Activated CD4-positive, alpha-beta memory T cell treated with anti-CD3 and anti-CD28 coated beads, Interleukin-2, amount 10 ng/mL, durations not matched to agents 7 days and 5 days (primary cell): ENCODE data around the gene RETREG1. TPM values are rescaled to one million over a fixed set of nuclear protein-coding genes. Genes with fewer than 3 reads are reported as not detected.

Experiments
- CTCF ChIA-PET: fragments of 350-600 bp; sonication (Branson Sonifier 250); formaldehyde crosslinking; loops from one replicate; lab custom pipeline; 2021; ENCODE audit warnings: antibody characterized with exemption, inconsistent platforms; lab: Charles Lee
- POLR2A ChIA-PET: fragments of 350-600 bp; sonication (Branson Sonifier 250); formaldehyde crosslinking; loops from one replicate; lab custom pipeline; 2021; ENCODE audit warnings: antibody characterized with exemption; lab: Charles Lee
- DNase-seq: peaks from one replicate; pipeline ENCODE4 v3.0.0-alpha.2; 2020
- H3K27ac Mint-ChIP-seq: one replicate; pipeline ENCODE4 v1.8.0; 2021; ENCODE audit warnings: mild to moderate bottlenecking, mixed read lengths
- H3K27me3 Mint-ChIP-seq: one replicate; pipeline ENCODE4 v1.8.0; 2021; ENCODE audit warnings: mixed read lengths
- H3K36me3 Mint-ChIP-seq: one replicate; pipeline ENCODE4 v1.8.0; 2021; ENCODE audit warnings: low read depth, mixed read lengths
- H3K4me1 Mint-ChIP-seq: one replicate; pipeline ENCODE4 v1.8.0; 2021; ENCODE audit warnings: mixed read lengths
- H3K4me3 Mint-ChIP-seq: one replicate; pipeline ENCODE4 v1.8.0; 2021; ENCODE audit warnings: mild to moderate bottlenecking, mixed read lengths
- H3K9me3 Mint-ChIP-seq: one replicate; pipeline ENCODE4 v1.8.0; 2021; ENCODE audit warnings: mixed read lengths
- total RNA-seq, 2 experiments: library from RNA; stranded (reverse); gene quantifications; one replicate each; pipeline ENCODE4 v1.2.3, GENCODE V29; 2021

RETREG1 gene
- total RNA-seq, 2 experiments from 2014 or later = 15.1 to 17.3 TPM

DNA sequence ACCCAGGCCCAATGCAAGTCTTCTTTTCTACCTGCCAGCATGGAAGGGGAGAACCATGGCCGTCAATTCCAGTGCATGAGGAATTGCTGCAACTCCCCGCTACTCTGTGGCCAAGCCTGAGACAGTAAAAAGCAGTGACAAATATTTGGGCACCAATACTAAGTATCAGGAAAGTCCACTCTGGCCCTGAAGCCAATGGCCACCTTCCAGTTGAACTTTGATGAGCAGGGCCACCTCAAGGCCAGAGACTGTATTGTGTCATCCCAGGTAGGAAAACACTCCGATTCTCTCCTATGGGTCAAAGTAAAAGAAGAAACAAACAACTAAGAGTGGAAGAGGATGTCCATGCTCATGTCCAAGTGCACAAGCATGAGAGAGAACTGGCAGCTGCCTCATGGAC is 27.1 kb downstream of the RETREG1 start:
- POLR2A ChIA-PET = no interaction called here

DNA sequence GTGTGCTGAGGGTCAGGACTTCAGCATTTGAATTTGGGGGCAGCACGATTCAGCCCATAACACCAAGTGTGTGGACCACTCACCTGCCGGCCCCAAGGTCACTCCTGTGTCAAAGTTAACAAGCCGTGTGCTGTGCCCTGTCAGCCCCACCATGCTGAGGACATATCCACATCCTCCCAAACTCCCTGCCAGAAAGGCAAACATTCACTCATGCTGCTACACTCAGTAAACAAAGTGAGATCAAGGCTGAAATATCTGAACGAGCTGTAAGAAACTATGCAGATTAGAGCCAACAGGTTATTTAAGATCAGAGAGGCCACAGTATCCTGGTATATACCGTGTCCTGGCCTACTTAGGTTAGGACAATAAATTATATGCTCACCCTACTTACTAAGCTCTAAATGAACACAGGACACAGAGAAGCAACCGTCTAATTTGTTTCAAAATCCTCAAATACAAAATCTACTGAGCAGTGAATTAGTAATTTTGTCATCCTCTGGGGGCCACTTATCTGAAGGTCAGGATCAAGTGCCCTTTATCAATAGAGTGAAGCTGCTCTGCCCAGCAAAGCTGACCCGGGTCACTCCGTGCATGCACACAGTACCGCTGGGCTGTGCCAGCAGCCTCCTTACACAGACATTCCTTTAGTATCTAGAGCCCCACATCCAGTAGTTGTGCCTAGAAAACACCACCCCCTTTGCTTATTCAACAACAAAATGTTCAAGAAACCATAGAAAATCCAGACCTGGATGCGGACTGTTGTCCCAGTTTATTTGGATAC is 28.2 kb downstream of the RETREG1 start:
- Mint-ChIP-seq H3K4me3 (no peak overlapping the region), H3K9me3 (peaks cover 2% of the 10 kb centered on the region), H3K4me1 (no peaks in the 10 kb centered on the region), H3K27me3 (no peaks in the 10 kb centered on the region), H3K27ac (no peak overlapping the region), H3K36me3 (peaks cover 2% of the 10 kb centered on the region)
- ChIA-PET POLR2A (no interaction called here), CTCF (no interaction called here)
- DNase-seq = no peak

More for the DNA sequence above, 27.1 kb downstream of the RETREG1 start:
- CTCF ChIA-PET = no interaction called here
- Mint-ChIP-seq H3K27me3 (no peaks in the 10 kb centered on the region), H3K36me3 (peaks cover 2% of the 10 kb centered on the region), H3K9me3 (peaks cover 2% of the 10 kb centered on the region), H3K4me1 (no peaks in the 10 kb centered on the region), H3K4me3 (no peak overlapping the region), H3K27ac (no peak overlapping the region)
- no peak for DNase-seq

DNA sequence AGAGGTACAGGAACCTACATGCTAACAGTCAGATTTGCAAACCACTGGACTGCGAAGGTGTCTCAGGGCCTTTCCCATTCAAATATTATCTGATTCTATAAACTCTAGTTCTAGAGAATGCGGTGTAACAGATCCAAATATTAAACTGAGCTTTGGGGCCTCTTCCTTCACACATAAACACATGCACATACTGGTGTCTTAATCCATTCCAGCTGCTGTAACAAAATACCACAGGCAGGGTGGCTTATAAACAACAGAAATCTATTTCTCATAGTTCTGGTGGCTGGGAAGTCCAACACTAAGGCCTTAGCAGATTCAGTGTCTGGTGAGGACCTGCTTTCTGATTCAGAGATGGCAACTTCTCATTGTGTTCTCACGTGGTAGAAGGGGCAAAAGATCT is 30.2 kb downstream of the RETREG1 start:
- no peak for DNase-seq
- H3K4me3 Mint-ChIP-seq = no peak overlapping the region
- H3K4me1 Mint-ChIP-seq = no peaks in the 10 kb centered on the region
- no peaks in the 10 kb centered on the region for H3K27me3 Mint-ChIP-seq
- peaks cover 2% of the 10 kb centered on the region for H3K36me3 Mint-ChIP-seq
- POLR2A ChIA-PET = no interaction called here
- H3K9me3 Mint-ChIP-seq = peaks cover 2% of the 10 kb centered on the region
- no peak overlapping the region for H3K27ac Mint-ChIP-seq
- CTCF ChIA-PET = interaction anchor here (1.0 to 1.6 kb wide), 5 partner anchors 14 to 80 kb away, joined by 3 to 5 read pairs (median 3); no protein-coding TSS in a partner anchor

DNA sequence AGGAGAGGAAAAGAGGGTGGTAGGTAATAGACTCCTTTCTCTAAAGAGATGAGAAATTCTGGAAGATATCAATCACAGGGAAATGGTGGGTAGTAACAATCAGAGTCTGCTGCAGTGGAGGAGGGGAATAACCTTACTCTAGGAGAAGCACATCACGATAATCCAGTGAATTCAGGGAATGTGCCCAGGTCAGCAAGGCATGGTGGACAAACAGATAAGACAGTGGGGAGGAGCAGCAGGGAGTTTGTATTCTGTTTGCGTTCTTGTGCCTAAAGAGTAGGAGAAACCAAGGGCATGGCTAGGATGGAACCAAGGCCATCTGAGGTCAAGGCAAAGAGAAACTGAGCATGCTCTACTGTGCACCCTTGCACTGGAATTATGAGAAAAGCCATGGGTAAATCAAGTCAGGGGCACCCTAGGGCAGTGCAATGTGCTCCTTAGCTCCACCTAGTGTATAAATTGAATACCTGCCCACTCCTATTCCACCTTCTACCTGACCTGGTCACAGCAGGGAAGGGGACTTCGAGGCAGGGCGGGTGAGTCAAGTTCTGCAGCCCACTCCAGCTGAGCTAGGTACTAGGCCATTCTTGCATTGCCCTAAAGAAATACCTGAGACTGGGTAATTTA is 31.6 kb downstream of the RETREG1 start:
- no peak overlapping the region for H3K4me3 Mint-ChIP-seq
- H3K27ac Mint-ChIP-seq = no peak overlapping the region
- no peaks in the 10 kb centered on the region for H3K27me3 Mint-ChIP-seq
- no peak for DNase-seq
- H3K9me3 Mint-ChIP-seq = no peaks in the 10 kb centered on the region
- ChIA-PET POLR2A (interaction anchor here (1.3 kb wide), 1 partner anchor 32 kb away, joined by 4 read pairs; the partner anchor contains the start of gene RETREG1), CTCF (interaction anchor here (1.0 to 1.6 kb wide), 7 partner anchors 9 to 59 kb away, joined by 3 to 5 read pairs (median 3); no protein-coding TSS in a partner anchor)
- H3K4me1 Mint-ChIP-seq = no peaks in the 10 kb centered on the region
- H3K36me3 Mint-ChIP-seq = no peaks in the 10 kb centered on the region

DNA sequence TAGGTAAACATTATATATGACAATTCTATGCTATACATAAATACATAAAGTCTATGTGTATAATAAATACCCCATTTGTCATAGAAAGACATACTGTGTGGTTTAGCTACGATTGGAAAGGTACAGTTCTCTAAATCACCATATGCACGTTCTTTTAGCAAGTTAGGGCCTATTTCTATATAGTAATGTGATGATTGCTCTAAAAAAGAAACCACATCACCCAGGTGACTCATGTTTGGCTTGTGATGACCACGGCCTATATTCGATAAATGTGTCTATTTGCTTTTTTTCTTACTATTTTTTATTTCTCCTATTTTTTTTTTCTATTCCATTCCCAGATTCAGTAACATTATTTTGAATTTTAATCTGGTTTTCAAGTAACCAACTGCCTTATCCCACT is 34.7 kb downstream of the RETREG1 start:
- no peak overlapping the region for H3K27ac Mint-ChIP-seq
- H3K4me3 Mint-ChIP-seq = no peak overlapping the region
- H3K4me1 Mint-ChIP-seq = no peaks in the 10 kb centered on the region
- CTCF ChIA-PET = interaction anchor here (0.6 kb wide), 1 partner anchor 30 kb away, joined by 3 read pairs; no protein-coding TSS in a partner anchor
- POLR2A ChIA-PET = no interaction called here
- H3K27me3 Mint-ChIP-seq = no peaks in the 10 kb centered on the region
- DNase-seq = no peak
- H3K36me3 Mint-ChIP-seq = no peaks in the 10 kb centered on the region
- H3K9me3 Mint-ChIP-seq = peaks cover 3% of the 10 kb centered on the region

DNA sequence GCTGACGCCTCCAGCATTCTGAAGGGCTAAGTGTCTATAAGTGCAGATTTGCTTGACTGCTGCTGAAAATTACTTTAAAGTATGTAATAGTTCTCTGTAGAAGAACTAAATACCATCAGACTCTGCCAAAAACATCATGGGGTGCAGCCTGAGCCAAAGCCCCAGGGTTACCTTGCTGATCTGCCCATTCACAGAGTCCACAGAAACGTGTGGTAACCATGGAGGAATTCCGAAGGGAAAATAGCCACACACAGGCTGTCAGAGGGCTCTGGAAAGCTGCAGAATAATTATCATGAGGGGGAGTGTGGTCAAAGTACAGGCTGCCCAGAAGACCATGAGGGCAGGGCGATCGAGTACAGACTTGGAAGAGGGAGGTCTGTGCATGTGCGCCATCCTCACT is 36.4 kb downstream of the RETREG1 start:
- H3K4me1 Mint-ChIP-seq = no peaks in the 10 kb centered on the region
- no peak overlapping the region for H3K27ac Mint-ChIP-seq
- H3K9me3 Mint-ChIP-seq = peaks cover 3% of the 10 kb centered on the region
- H3K36me3 Mint-ChIP-seq = no peaks in the 10 kb centered on the region
- no peak overlapping the region for H3K4me3 Mint-ChIP-seq
- DNase-seq = no peak
- CTCF ChIA-PET = no interaction called here
- H3K27me3 Mint-ChIP-seq = no peaks in the 10 kb centered on the region
- POLR2A ChIA-PET = no interaction called here

DNA sequence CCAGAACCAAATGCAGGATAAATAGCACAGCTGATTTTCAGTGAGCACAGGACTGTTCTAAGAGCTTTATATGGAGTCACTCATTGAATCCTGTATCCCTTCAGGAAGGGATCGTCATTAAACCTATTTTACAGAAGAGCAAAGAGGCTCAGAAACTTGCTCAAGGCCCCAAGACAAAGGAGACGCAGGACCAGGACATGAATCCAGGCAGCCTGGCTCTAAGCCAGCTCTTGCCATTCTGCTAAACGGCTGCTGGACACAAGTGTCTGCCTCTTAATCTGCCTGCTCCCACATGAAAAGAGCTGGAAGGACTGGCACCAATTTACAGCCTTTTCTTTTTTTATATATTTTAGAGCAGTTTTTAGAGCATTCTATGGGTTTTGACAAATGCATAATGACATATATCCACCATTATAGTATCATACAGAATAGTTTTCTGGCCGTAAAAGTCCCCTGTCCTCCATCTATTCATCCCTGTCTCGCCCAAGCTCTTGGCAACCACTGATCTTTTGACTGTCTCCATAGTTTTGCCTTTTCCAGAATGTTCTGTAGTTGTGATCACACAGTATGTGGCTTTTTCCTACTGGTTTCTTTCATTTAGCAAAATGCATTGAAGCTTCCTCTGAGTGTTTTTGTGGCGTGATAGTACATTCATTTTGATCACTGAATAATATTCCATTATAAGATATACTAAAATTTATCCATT is 37.5 kb downstream of the RETREG1 start:
- Mint-ChIP-seq H3K27ac (no peak overlapping the region), H3K27me3 (no peaks in the 10 kb centered on the region), H3K9me3 (peaks cover 3% of the 10 kb centered on the region), H3K4me1 (peaks cover under 1% of the 10 kb centered on the region), H3K4me3 (no peak overlapping the region), H3K36me3 (no peaks in the 10 kb centered on the region)
- ChIA-PET POLR2A (no interaction called here), CTCF (no interaction called here)
- no peak for DNase-seq

DNA sequence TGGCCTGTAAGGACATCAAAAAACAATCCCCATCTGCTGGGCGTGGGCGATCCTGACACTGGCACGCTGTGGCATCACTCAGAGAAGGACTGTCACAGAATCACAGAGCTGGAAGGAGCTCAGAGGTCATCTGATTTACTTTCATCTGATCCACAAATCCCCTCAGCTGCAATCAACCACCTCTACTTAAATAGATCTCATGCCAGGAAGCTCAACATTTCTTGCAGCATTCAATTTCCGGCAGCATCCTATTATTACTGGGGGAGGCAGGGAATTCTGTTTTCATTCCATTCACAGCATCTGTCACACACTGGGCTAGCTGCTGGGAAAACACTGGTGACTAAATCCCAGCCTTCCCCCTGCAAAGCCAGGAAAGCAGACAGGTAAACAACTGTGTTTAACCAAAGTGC is 38.3 kb downstream of the RETREG1 start:
- Mint-ChIP-seq H3K27ac (no peak overlapping the region), H3K27me3 (no peaks in the 10 kb centered on the region), H3K9me3 (peaks cover 3% of the 10 kb centered on the region), H3K36me3 (no peaks in the 10 kb centered on the region), H3K4me3 (no peak overlapping the region), H3K4me1 (peaks cover 5% of the 10 kb centered on the region)
- ChIA-PET POLR2A (no interaction called here), CTCF (interaction anchor here (1.4 kb wide), 1 partner anchor 16 kb away, joined by 3 read pairs; no protein-coding TSS in a partner anchor)
- DNase-seq = no peak

DNA sequence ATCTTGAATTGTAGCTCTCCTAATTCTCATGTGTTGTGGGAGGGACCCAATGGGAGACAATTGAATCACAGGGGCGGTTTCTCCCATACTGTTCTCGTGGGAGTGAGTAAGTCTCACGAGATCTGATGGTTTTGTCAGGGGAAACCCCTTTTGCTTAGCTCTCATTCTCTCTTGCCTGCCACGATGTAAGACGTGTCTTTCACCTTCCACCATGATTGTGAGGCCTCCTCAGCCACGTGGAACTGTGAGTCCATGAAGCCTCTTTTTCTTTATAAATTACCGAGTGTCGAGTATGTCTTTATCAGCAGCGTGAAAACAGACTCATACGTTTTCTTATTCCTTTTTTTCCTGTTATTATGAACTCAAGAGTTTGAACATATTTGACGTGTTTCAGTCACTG is 39.1 kb downstream of the RETREG1 start:
- Mint-ChIP-seq H3K4me1 (peaks cover 5% of the 10 kb centered on the region), H3K4me3 (no peak overlapping the region), H3K9me3 (peaks cover 3% of the 10 kb centered on the region), H3K27ac (no peak overlapping the region), H3K27me3 (no peaks in the 10 kb centered on the region), H3K36me3 (no peaks in the 10 kb centered on the region)
- ChIA-PET POLR2A (no interaction called here), CTCF (interaction anchor here (1.4 kb wide), 1 partner anchor 17 kb away, joined by 3 read pairs; no protein-coding TSS in a partner anchor)
- DNase-seq = no peak

DNA sequence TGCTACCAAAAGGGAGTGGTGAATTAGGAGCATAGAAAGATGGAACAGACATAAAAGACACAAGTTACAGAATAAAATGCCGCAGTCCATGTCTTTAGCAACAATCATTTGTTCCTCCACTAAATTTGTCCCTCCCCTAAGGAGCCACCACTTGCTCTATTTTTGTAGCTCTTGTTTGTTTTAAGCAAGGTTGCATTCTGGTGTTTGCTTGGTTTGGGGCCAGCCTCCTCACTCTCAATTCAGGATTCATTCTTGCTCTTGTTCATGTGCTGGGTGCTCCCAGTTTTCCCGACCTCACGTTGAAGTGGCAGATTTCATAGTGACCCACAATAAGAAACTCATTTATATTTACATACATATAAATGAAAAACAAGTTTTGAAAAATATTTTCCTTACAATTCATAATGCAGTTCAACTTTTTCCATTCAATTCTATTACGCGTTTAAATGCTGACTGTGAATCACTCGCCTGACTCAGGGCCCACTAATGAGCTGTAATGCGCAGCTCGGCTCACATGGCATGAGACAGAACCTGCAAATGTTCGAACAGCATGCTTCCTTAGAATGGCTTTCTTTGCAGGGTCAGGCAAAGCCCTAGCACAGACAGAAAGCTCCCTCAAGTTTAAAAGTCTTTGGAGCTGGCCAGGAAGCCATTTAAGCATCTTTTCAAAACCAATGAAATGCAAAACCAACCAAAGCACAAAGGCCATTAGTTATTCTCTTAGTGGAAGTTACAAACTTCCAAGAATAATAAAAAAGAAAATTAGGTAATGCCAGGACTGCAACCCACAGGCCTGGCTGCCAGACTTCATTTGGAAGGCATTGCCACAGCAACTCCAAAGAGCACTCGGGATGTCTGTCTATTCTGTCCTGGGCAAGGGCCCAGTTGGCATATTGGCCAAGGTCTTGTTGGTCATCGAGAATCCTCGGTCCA is 41.7 kb downstream of the RETREG1 start:
- DNase-seq = no peak

DNA sequence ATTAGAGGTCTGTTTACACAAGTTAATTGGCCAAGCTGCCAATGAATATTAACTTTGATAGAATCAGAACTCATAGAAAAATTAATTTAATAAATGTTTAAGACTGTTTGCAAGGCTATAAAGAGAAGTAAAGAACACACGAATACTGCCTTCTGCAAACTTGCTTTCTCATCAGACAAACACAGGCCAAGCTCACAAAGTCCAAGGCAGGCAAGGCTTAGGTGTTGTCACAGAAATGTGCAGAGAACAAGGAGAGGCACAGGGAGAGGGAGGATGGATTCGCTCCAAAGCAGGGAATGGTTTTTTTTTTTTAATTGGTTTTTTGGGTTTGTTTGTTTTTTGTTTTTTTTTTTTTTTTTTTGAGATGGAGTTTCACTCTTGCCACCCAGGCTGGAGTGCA is 43.4 kb downstream of the RETREG1 start:
- no peak for DNase-seq
- Mint-ChIP-seq H3K36me3 (no peaks in the 10 kb centered on the region), H3K4me3 (no peak overlapping the region), H3K27me3 (no peaks in the 10 kb centered on the region), H3K27ac (no peak overlapping the region), H3K4me1 (peaks cover 5% of the 10 kb centered on the region), H3K9me3 (peaks cover 3% of the 10 kb centered on the region)
- ChIA-PET CTCF (no interaction called here), POLR2A (no interaction called here)

More for the DNA sequence above, 41.7 kb downstream of the RETREG1 start:
- Mint-ChIP-seq H3K36me3 (no peaks in the 10 kb centered on the region), H3K27me3 (no peaks in the 10 kb centered on the region), H3K4me3 (no peak overlapping the region), H3K9me3 (peaks cover 3% of the 10 kb centered on the region), H3K27ac (no peak overlapping the region), H3K4me1 (peaks cover 5% of the 10 kb centered on the region)
- ChIA-PET POLR2A (no interaction called here), CTCF (no interaction called here)
